OCI-LY1 (cell line): ENCODE results near the gene CFAP61.

Experiments
- H2AFZ ChIP-seq: fragments of 200-600 bp; sonication (generic), shearing (Covaris generic); 2 replicates; pipeline ENCODE4 v1.6.0; 2014; ENCODE audit warnings: antibody characterized with exemption, mild to moderate bottlenecking, low read length
- H3F3A ChIP-seq: fragments of 200-600 bp; sonication (generic), shearing (Covaris generic); 2 replicates; pipeline ENCODE4 v1.6.0; 2014; ENCODE audit warnings: mild to moderate bottlenecking, antibody characterized with exemption, low read length, moderate library complexity; ENCODE audit not compliant: insufficient read depth
- H3K27ac ChIP-seq: fragments of 200-600 bp; sonication (generic); 2 replicates; pipeline ENCODE4 v1.5.1; 2014; ENCODE audit warnings: low read length, mixed run types, mild to moderate bottlenecking, low read depth; ENCODE audit not compliant: poor library complexity, severe bottlenecking
- H3K27me3 ChIP-seq: fragments of 200-600 bp; sonication (generic); 2 replicates; pipeline ENCODE4 v1.6.0; 2014; ENCODE audit warnings: antibody characterized with exemption, mild to moderate bottlenecking, low read length, moderate library complexity; ENCODE audit not compliant: insufficient read depth
- H3K36me3 ChIP-seq: fragments of 200-600 bp; sonication (generic); 2 replicates; pipeline ENCODE4 v1.6.1; 2014; ENCODE audit warnings: mild to moderate bottlenecking, antibody characterized with exemption, low read length, moderate library complexity, mixed read lengths; ENCODE audit not compliant: insufficient read depth
- H3K4me1 ChIP-seq: fragments of 200-600 bp; sonication (generic); 2 replicates; pipeline ENCODE4 v1.5.1; 2014; ENCODE audit warnings: mild to moderate bottlenecking, low read length, moderate library complexity; ENCODE audit not compliant: insufficient read depth, severe bottlenecking
- H3K4me2 ChIP-seq: fragments of 200-600 bp; sonication (generic), shearing (Covaris generic); 2 replicates; pipeline ENCODE4 v1.6.1; 2014; ENCODE audit warnings: low read length
- H3K4me3 ChIP-seq: fragments of 200-600 bp; sonication (generic); 2 replicates; pipeline ENCODE4 v1.5.1; 2014; ENCODE audit warnings: low read length, low read depth, mild to moderate bottlenecking, mixed read lengths; ENCODE audit not compliant: poor library complexity, severe bottlenecking
- H3K79me2 ChIP-seq: fragments of 200-600 bp; shearing (Covaris generic); 2 replicates; pipeline ENCODE4 v1.6.1; 2016; ENCODE audit warnings: mixed run types, low read length, mixed read lengths; ENCODE audit not compliant: insufficient read depth
- H3K9ac ChIP-seq: fragments of 200-600 bp; sonication (generic), shearing (Covaris generic); 2 replicates; pipeline ENCODE4 v1.6.1; 2014; ENCODE audit warnings: mild to moderate bottlenecking, low read length, mixed read lengths
- H3K9me2 ChIP-seq: fragments of 200-600 bp; sonication (generic), shearing (Covaris generic); 2 replicates; pipeline ENCODE4 v1.6.1; 2014; ENCODE audit warnings: low read depth, mild to moderate bottlenecking, low read length, mixed read lengths
- H3K9me3 ChIP-seq: fragments of 200-600 bp; shearing (Covaris generic); 2 replicates; pipeline ENCODE4 v1.6.1; 2014; ENCODE audit warnings: low read length, mixed read lengths
- H4K20me1 ChIP-seq: fragments of 200-600 bp; sonication (generic), shearing (Covaris generic); 2 replicates; pipeline ENCODE4 v1.6.0; 2016; ENCODE audit warnings: mild to moderate bottlenecking, low read length; ENCODE audit not compliant: insufficient read depth
- EZH2 ChIP-seq: fragments of 200-600 bp; sonication (generic), shearing (Covaris generic); IDR thresholded peaks from 2 replicates; pipeline ENCODE4 v1.8.0; 2017; ENCODE audit warnings: borderline replicate concordance, mixed run types, mild to moderate bottlenecking, antibody characterized with exemption, low read length, moderate library complexity, mixed read lengths
- TF ChIP-seq, protein P1 (sequence below): fragments of 200-600 bp; sonication (generic), shearing (Covaris generic); IDR thresholded peaks from 2 replicates; pipeline ENCODE4 v1.5.1; 2017; ENCODE audit warnings: mild to moderate bottlenecking, antibody characterized with exemption, low read length, moderate library complexity, mixed read lengths

CFAP61 gene

DNA sequence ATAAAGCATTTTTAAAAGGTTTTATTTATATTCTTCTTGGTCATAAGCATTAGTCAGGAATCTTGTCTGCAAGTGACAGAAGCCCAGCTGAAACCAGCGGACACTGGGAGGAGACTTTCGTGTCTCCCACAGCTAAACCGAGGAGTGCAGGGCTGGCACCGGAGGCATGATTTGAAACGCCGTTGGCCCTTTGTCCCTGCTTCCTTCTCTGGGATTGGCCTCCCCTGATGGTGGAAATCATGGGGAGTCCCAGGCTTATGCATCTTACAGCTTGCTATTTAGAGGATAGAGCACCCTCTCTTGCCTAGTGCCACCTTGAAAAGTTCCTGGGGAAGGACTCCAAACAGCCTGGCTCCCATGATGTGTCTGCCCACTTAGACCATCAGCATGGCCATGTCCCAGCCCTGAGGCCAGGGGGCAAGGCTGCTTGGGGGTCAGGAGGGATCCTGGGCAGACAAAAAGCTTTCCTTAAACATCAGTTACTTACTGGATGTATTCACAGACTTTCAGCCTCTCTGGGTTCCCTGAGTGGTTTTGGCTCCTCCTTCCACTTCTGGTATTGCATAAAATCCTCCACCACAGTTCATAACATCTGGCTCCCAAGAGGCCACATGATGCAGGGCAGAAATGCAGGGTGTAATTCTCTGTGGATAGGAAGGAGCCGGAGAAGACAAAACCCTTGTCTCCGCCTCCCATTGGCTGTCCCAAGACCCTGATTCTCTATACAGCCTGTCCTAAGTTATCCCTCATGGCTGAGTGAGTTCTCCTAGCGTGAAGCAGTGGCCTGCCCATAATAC is 266.2 kb downstream of the CFAP61 start:
- Histone ChIP-seq H3K9ac (no peak overlapping the region), H4K20me1 (no peaks in the 10 kb centered on the region), H3K9me2 (no peaks in the 10 kb centered on the region), H3K27ac (no peak overlapping the region), H3K27me3 (no peaks in the 10 kb centered on the region), H3K4me2 (no peak overlapping the region), H3K79me2 (no peaks in the 10 kb centered on the region), H3F3A (no peaks in the 10 kb centered on the region), H3K9me3 (no peaks in the 10 kb centered on the region), H3K4me3 (no peak overlapping the region), H2AFZ (no peak overlapping the region), H3K36me3 (no peaks in the 10 kb centered on the region), H3K4me1 (no peaks in the 10 kb centered on the region)
- TF ChIP-seq, protein P1, sequence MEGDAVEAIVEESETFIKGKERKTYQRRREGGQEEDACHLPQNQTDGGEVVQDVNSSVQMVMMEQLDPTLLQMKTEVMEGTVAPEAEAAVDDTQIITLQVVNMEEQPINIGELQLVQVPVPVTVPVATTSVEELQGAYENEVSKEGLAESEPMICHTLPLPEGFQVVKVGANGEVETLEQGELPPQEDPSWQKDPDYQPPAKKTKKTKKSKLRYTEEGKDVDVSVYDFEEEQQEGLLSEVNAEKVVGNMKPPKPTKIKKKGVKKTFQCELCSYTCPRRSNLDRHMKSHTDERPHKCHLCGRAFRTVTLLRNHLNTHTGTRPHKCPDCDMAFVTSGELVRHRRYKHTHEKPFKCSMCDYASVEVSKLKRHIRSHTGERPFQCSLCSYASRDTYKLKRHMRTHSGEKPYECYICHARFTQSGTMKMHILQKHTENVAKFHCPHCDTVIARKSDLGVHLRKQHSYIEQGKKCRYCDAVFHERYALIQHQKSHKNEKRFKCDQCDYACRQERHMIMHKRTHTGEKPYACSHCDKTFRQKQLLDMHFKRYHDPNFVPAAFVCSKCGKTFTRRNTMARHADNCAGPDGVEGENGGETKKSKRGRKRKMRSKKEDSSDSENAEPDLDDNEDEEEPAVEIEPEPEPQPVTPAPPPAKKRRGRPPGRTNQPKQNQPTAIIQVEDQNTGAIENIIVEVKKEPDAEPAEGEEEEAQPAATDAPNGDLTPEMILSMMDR, result no peak
- no peak for TF ChIP-seq EZH2

DNA sequence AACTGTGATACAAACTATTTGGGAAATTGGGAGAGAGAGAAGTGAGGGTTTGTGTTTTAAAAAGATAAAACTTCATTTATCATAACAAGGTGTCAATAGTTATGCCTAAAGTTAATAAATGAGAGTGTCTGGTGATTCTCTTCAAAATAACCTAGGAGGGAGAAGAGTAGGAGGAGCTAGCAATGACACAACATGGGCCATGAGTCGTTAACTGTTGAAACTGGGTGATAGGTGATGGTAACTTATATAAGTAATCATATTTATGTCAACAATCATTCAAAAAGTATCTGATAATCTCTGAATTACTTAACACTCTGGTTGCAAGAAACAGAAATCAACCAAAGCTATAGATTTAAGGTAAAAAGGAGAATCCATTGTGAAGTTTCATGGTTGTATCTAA is 268.8 kb downstream of the CFAP61 start:
- H3F3A ChIP-seq, result no peaks in the 10 kb centered on the region
- H3K9me2 ChIP-seq, result no peaks in the 10 kb centered on the region
- H3K36me3 ChIP-seq, result no peaks in the 10 kb centered on the region
- H3K9ac ChIP-seq, result no peak overlapping the region
- H3K4me3 ChIP-seq, result no peak overlapping the region
- H2AFZ ChIP-seq, result no peak overlapping the region
- TF ChIP-seq, protein P1, result no peak
- no peak for TF ChIP-seq EZH2
- H3K9me3 ChIP-seq, result no peaks in the 10 kb centered on the region
- no peaks in the 10 kb centered on the region for H4K20me1 ChIP-seq
- H3K4me1 ChIP-seq, result no peaks in the 10 kb centered on the region
- H3K79me2 ChIP-seq, result no peaks in the 10 kb centered on the region
- no peaks in the 10 kb centered on the region for H3K27me3 ChIP-seq
- no peak overlapping the region for H3K27ac ChIP-seq
- no peak overlapping the region for H3K4me2 ChIP-seq

DNA sequence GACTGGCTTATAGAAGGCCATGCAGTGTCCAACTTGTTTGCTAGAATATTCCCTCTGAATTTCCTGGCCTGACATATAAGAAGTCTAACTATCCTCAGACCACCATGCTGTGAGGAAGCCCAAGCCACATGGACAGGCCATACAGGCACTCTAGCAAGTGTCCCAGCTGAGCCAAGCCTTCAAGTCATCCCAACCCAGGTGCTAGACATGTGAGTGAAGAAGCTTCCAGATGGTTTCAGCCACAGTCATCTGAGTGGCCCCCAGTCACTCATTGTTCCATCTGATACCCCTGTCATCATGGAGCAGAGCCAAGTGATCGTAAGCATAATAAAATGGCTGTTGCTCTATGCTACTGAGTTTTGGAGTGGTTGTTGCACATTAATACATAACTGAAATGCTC is 269.6 kb downstream of the CFAP61 start:
- TF ChIP-seq, protein P1, result no peak
- no peak for TF ChIP-seq EZH2
- H3K4me2 ChIP-seq, result no peak overlapping the region
- H3K4me3 ChIP-seq, result no peak overlapping the region
- H3K36me3 ChIP-seq, result no peaks in the 10 kb centered on the region
- H3K27me3 ChIP-seq, result no peaks in the 10 kb centered on the region
- H2AFZ ChIP-seq, result no peak overlapping the region
- no peak overlapping the region for H3K9ac ChIP-seq
- H3K9me2 ChIP-seq, result no peaks in the 10 kb centered on the region
- H3F3A ChIP-seq, result no peaks in the 10 kb centered on the region
- no peaks in the 10 kb centered on the region for H4K20me1 ChIP-seq
- H3K9me3 ChIP-seq, result no peaks in the 10 kb centered on the region
- H3K79me2 ChIP-seq, result no peaks in the 10 kb centered on the region
- H3K27ac ChIP-seq, result no peak overlapping the region
- H3K4me1 ChIP-seq, result no peaks in the 10 kb centered on the region
